ENCODE results near the gene PBX3. TPM values are rescaled to one million over a fixed set of nuclear protein-coding genes. Genes with fewer than 3 reads are reported as not detected.

The PBX3 gene
- total RNA-seq, 1 donor from 2014 or later, result 46.1 TPM

GRCh38 chr9:125705893-125706292 lies 41.3 kb upstream of the PBX3 start:
- Histone ChIP-seq H3K27ac (peak overlapping the region; percentile 90), H3K9me3 (no peaks in the 10 kb centered on the region), H3K36me3 (no peaks in the 10 kb centered on the region), H3K27me3 (ENCODE audit: low read depth) (no peaks in the 10 kb centered on the region), H3K4me3 (peak overlapping the region; percentile 98), H3K4me1 (peaks cover 24% of the 10 kb centered on the region)
- intact Hi-C loops (cut with DNase I), result no loop called here
- DNase-seq (no peak), ATAC-seq (no peak)
- no peak for TF ChIP-seq CTCF (IDR thresholded peaks at IDR 0.05)

- no peaks in the 10 kb centered on the region for H3K9me3 ChIP-seq
- peak within 1 kb of the TSS; percentile 90 for H3K27ac ChIP-seq
- H3K27me3 ChIP-seq (ENCODE audit: low read depth), result no peaks in the 10 kb centered on the region
- DNase-seq (peak; percentile 99), ATAC-seq (peak; percentile 100)
- H3K36me3 ChIP-seq, result no peaks in the 10 kb centered on the region
- TF ChIP-seq CTCF (IDR thresholded peaks at IDR 0.05), result no peak
- intact Hi-C loops (cut with DNase I), result no loop called here
- peak within 1 kb of the TSS; percentile 98 for H3K4me3 ChIP-seq
- H3K4me1 ChIP-seq, result peaks cover 24% of the 10 kb centered on the region
Observed at GRCh38 chr9:125706651-125707471, 40.3 kb upstream of the PBX3 start, which contains the start of gene MAPKAP1. Gene MAPKAP1, minus strand, starts transcription at chr9:125707208. Its CDS starts 34,634 bp downstream, at chr9:125672574.

GRCh38 chr9:125707472-125707804 lies 39.7 kb upstream of the PBX3 start:
- Histone ChIP-seq H3K27ac (peak overlapping the region; percentile 90), H3K4me1 (peaks cover 24% of the 10 kb centered on the region), H3K4me3 (peak overlapping the region; percentile 98), H3K9me3 (no peaks in the 10 kb centered on the region), H3K36me3 (no peaks in the 10 kb centered on the region), H3K27me3 (ENCODE audit: low read depth) (no peaks in the 10 kb centered on the region)
- TF ChIP-seq CTCF (IDR thresholded peaks at IDR 0.05), result no peak
- intact Hi-C loops (cut with DNase I), result no loop called here
- no peak for DNase-seq
- ATAC-seq, result no peak

GRCh38 chr9:125726456-125727132 lies 20.6 kb upstream of the PBX3 start:
- no peaks in the 10 kb centered on the region for H3K36me3 ChIP-seq
- TF ChIP-seq CTCF (IDR thresholded peaks at IDR 0.05), result no peak
- no peaks in the 10 kb centered on the region for H3K27me3 ChIP-seq (ENCODE audit: low read depth)
- ATAC-seq, result no peak
- H3K9me3 ChIP-seq, result no peaks in the 10 kb centered on the region
- intact Hi-C loops (cut with DNase I), result no loop called here
- no peaks in the 10 kb centered on the region for H3K4me1 ChIP-seq
- no peak overlapping the region for H3K27ac ChIP-seq
- DNase-seq, result no peak
- no peak overlapping the region for H3K4me3 ChIP-seq

GRCh38 chr9:125730168-125730567 lies 17.0 kb upstream of the PBX3 start:
- no peaks in the 10 kb centered on the region for H3K4me1 ChIP-seq
- no peaks in the 10 kb centered on the region for H3K9me3 ChIP-seq
- H3K27ac ChIP-seq, result no peak overlapping the region
- H3K36me3 ChIP-seq, result no peaks in the 10 kb centered on the region
- no peak for DNase-seq
- intact Hi-C loops (cut with DNase I), result no loop called here
- no peak for ATAC-seq
- TF ChIP-seq CTCF (IDR thresholded peaks at IDR 0.05), result no peak
- no peaks in the 10 kb centered on the region for H3K27me3 ChIP-seq (ENCODE audit: low read depth)
- H3K4me3 ChIP-seq, result no peak overlapping the region

Data from lower lobe of right lung (tissue), 2 donors.